ENCODE data around the gene MYT1.

MYT1 gene

DNA sequence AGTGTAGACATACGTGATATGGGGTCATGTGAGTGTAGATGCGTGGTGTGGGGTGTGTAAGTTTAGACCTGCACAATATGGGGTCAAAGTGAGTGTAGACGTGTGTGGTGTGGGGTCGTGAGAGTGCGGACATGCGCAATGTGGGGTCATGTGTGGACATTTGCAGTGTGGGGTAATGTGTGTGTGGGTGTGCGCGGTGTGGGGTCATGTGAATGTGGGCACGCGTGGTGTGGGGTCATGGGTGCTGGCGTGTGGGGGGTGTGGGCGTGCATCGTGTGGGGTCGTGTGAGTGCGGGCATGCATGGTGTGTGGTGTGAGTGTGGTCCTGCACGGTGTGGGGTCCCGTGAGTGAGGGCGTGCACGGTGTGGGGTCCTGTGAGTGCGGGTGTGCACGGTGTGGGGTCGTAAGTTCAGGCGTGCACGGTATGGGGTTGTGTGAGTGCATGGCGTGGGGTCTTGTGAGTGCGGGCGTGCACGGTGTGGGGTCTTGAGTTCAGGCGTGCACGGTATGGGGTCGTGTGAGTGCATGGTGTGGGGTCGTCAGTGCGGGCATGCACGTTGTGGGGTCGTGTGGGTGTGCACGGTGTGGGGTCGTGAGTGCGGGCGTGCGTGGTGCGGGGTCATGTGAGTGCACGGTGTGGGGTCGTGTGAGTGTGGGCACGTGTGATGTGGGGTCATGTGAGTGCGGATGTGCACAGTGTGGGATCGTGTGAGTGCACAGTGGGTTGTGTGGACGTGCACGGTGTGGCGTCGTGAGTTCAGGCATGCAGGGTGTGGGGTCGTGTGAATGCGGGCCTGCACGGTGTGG is 105.6 kb downstream of the MYT1 start:
- DNase-seq (ENCODE audit: low read depth), result no peak
- TF ChIP-seq, protein P1, sequence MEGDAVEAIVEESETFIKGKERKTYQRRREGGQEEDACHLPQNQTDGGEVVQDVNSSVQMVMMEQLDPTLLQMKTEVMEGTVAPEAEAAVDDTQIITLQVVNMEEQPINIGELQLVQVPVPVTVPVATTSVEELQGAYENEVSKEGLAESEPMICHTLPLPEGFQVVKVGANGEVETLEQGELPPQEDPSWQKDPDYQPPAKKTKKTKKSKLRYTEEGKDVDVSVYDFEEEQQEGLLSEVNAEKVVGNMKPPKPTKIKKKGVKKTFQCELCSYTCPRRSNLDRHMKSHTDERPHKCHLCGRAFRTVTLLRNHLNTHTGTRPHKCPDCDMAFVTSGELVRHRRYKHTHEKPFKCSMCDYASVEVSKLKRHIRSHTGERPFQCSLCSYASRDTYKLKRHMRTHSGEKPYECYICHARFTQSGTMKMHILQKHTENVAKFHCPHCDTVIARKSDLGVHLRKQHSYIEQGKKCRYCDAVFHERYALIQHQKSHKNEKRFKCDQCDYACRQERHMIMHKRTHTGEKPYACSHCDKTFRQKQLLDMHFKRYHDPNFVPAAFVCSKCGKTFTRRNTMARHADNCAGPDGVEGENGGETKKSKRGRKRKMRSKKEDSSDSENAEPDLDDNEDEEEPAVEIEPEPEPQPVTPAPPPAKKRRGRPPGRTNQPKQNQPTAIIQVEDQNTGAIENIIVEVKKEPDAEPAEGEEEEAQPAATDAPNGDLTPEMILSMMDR (IDR thresholded peaks at IDR 0.05; ENCODE audit: insufficient read depth, low read depth, low read length, missing control alignments), result no peak
- H3K4me3 ChIP-seq (ENCODE audit: low read length), result no peak overlapping the region

DNA sequence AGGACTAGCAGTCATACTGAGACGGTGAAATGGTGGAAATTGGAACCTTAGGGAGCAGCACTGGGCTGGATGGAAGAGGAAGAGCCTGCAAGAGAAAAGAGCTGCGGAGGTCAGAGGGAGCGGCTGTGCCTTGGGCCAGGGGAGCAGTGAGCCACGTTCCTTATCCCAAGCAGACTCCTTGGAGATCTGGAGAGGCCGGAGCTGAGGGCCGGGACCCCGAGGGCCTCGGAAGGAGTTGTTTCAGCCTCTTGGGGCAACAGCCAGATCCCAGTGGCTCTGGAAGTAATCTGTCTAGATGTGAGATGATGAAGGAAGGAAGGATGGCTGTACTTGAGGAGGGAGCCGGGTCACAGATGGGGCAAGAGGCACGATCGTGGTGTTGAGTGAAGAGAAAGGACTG is 107.4 kb downstream of the MYT1 start:
- no peak overlapping the region for H3K4me3 ChIP-seq (ENCODE audit: low read length)
- TF ChIP-seq, protein P1 (IDR thresholded peaks at IDR 0.05; ENCODE audit: insufficient read depth, low read depth, low read length, missing control alignments), result no peak
- DNase-seq (ENCODE audit: low read depth), result no peak

- no peak overlapping the region for H3K4me3 ChIP-seq (ENCODE audit: low read length)
- TF ChIP-seq, protein P1 (IDR thresholded peaks at IDR 0.05; ENCODE audit: insufficient read depth, low read depth, low read length, missing control alignments), result no peak
- no peak for DNase-seq (ENCODE audit: low read depth)
These were observed 108.9 kb downstream of the MYT1 start for GRCh38 chr20:64273109-64273508.

GRCh38 chr20:64276817-64277216 is 112.6 kb downstream of the MYT1 start:
- no peak for DNase-seq (ENCODE audit: low read depth)
- TF ChIP-seq, protein P1 (IDR thresholded peaks at IDR 0.05; ENCODE audit: insufficient read depth, low read depth, low read length, missing control alignments), result no peak
- H3K4me3 ChIP-seq (ENCODE audit: low read length), result no peak overlapping the region

- no peak for DNase-seq (ENCODE audit: low read depth)
- TF ChIP-seq, protein P1 (IDR thresholded peaks at IDR 0.05; ENCODE audit: insufficient read depth, low read depth, low read length, missing control alignments), result no peak
- H3K4me3 ChIP-seq (ENCODE audit: low read length), result no peak overlapping the region
These were observed 113.5 kb downstream of the MYT1 start for GRCh38 chr20:64277571-64278316.

DNA sequence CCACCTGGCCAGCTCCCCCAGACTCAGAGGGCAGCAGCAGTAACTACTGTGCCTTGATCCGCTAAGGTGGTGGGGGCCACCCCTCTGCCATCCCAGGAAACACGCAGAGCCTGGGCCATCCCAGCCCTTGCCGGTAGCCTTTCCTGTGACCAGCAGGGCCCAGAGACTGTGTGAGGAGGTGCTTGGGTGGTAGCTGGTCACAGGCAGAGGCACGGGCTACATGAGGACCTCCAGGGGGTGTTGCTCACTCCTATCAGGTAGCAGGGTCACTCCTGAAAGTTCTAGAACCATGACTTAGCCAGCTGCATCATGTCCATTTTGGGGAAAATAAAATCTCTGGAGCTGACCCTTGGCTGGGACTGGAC is 114.0 kb downstream of the MYT1 start:
- TF ChIP-seq, protein P1 (IDR thresholded peaks at IDR 0.05; ENCODE audit: insufficient read depth, low read depth, low read length, missing control alignments), result no peak

More for the DNA sequence above, 114.0 kb downstream of the MYT1 start:
- DNase-seq (ENCODE audit: low read depth), result no peak
- no peak overlapping the region for H3K4me3 ChIP-seq (ENCODE audit: low read length)
